ENCODE results near the gene PERM1.

PERM1 gene

GRCh38 chr1:932776-933602 is 48.9 kb downstream of the PERM1 start:
- DNase-seq: no peak

- no peak for DNase-seq
These were observed 49.8 kb downstream of the PERM1 start for GRCh38 chr1:932173-932510.

- DNase-seq: no peak
These were observed 50.3 kb downstream of the PERM1 start for GRCh38 chr1:931380-932172.

GRCh38 chr1:930633-931138 is 51.2 kb downstream of the PERM1 start:
- no peak for DNase-seq

GRCh38 chr1:929712-930632 is 51.9 kb downstream of the PERM1 start:
- DNase-seq: no peak

- no peak for DNase-seq
These were observed 52.9 kb downstream of the PERM1 start for GRCh38 chr1:928825-929661.

GRCh38 chr1:927748-928147 is 54.1 kb downstream of the PERM1 start:
- no peak for DNase-seq

- no peak for DNase-seq
These were observed 54.7 kb downstream of the PERM1 start for GRCh38 chr1:927234-927633.

- DNase-seq: peak; percentile 17
These were observed 56.1 kb downstream of the PERM1 start for GRCh38 chr1:925561-926421.

All from CD4-positive, alpha-beta T cell treated with Interleukin-17A for 4 hours (primary cell).